Spleen (tissue), 11 donors: Measurements from ENCODE around the gene DOCK1. TPM values are rescaled to one million over a fixed set of nuclear protein-coding genes. Genes with fewer than 3 reads are reported as not detected.

ENCODE experiments used
- DNase-seq: peaks from one replicate; pipeline ENCODE4 v3.0.0-alpha.2; 2020
- H3K27ac ChIP-seq, 8 donors: fragments of 200-600 bp; sonication (generic) in 7 of 8; 1 replicate in 4 of 8; 2 replicates in 4 of 8; pipeline versions ENCODE4 v1.5.0 to v1.8.0; 2016 to 2021; ENCODE audit warnings: inconsistent platforms in 4 of 8, mild to moderate bottlenecking in 4 of 8, moderate library complexity in 1 of 8
- H3K27me3 ChIP-seq, 7 donors: fragments of 200-600 bp; sonication (generic) in 6 of 7; replicated peaks in 1 of 7; 1 replicate in 4 of 7; 2 replicates in 3 of 7; pipeline versions ENCODE4 v1.5.0 to v1.8.0; 2016 to 2021; ENCODE audit warnings: inconsistent platforms in 3 of 7, mild to moderate bottlenecking in 1 of 7
- H3K36me3 ChIP-seq, 6 donors: fragments of 200-600 bp; sonication (generic) in 5 of 6; 1 replicate in 4 of 6; 2 replicates in 2 of 6; pipeline versions ENCODE4 v1.5.0 to v1.8.0; 2016 to 2021; ENCODE audit warnings: inconsistent platforms in 2 of 6
- H3K4me1 ChIP-seq, 6 donors: fragments of 200-600 bp; sonication (generic) in 5 of 6; 1 replicate in 3 of 6; 2 replicates in 3 of 6; pipeline versions ENCODE4 v1.5.0 to v1.8.0; 2016 to 2021; ENCODE audit warnings: inconsistent platforms in 3 of 6
- H3K4me3 ChIP-seq, 8 donors: fragments of 200-600 bp; sonication (generic) in 7 of 8; 1 replicate in 4 of 8; 2 replicates in 4 of 8; pipeline versions ENCODE4 v1.5.0 to v1.8.0; 2016 to 2021; ENCODE audit warnings: inconsistent platforms in 4 of 8, mild to moderate bottlenecking in 4 of 8, moderate library complexity in 2 of 8
- H3K9me3 ChIP-seq, 8 donors: fragments of 200-600 bp; sonication (generic) in 7 of 8; 1 replicate in 4 of 8; 2 replicates in 4 of 8; pipeline versions ENCODE4 v1.5.0 to v1.8.0; 2016 to 2021; ENCODE audit warnings: inconsistent platforms in 4 of 8
- CTCF ChIP-seq, 11 experiments: fragments of 200-600 bp in 7 of 11; fragments of 450-650 bp in 4 of 11; sonication (generic) in 4 of 11; IDR thresholded peaks in 8 of 11; conservative IDR thresholded peaks in 3 of 11; 1 replicate in 7 of 11; 2 replicates in 4 of 11; pipeline versions ENCODE4 v1.4.0 to v1.8.0; 2016 to 2021; ENCODE audit warnings: antibody characterized with exemption in 11 of 11, inconsistent platforms in 4 of 11, mild to moderate bottlenecking in 1 of 11
- POLR2A ChIP-seq, 3 donors: fragments of 450-650 bp; IDR thresholded peaks; one replicate each; pipeline ENCODE4 v1.5.1; 2017; ENCODE audit warnings: antibody characterized with exemption in 3 of 3, mild to moderate bottlenecking in 1 of 3
- POLR2AphosphoS5 ChIP-seq, 3 donors: sonication (generic); formaldehyde crosslinking; IDR thresholded peaks; one replicate each; pipeline ENCODE4 v1.5.1; 2017; ENCODE audit warnings: antibody characterized with exemption in 3 of 3
- WGBS, 5 donors: extraction: QIAGEN DNeasy Blood & Tissue Kit in 3 of 5; methylation state at CpG; one replicate each; pipeline versions ENCODE4 v1.1.5 to v1.1.7; 2013 to 2018; 5-methylcytosine and 5-hydroxymethylcytosine counted together
- intact Hi-C: fragments of 100-400 bp; cut with DNase I; formaldehyde crosslinking; loops from one replicate; pipeline ENCODE4 v1.15.0; 2023; ENCODE audit warnings: low total_unique reads
- polyA plus RNA-seq, 3 donors: library from polyadenylated mRNA; stranded (reverse); fragments of 200-250 nt; gene quantifications; one replicate each; pipeline ENCODE4 v1.2.1, GENCODE V29; 2013
- total RNA-seq, 7 donors: library from RNA; depleted of rRNA in 3 of 7; stranded (reverse); fragments of >200 nt in 3 of 7; fragmentation: NEBNext Ultra II Directional in 4 of 7; extraction: Animal tissue kit (Norgen Biotek cat#: 25700) in 4 of 7; gene quantifications; one replicate each; pipeline versions ENCODE4 v1.1.0 to v1.2.1, GENCODE V29; 2016 to 2021
- donor health status: healthy with polysubstance abuse.
- donor health status: DM: no; HTN: no; CAD: no; lungs with moderate emphysema.
- donor health status: DM: no; HTN: no; CAD: no.
- donor health status: Bipolar disorder and iron deficiency.
- donor health status: healthy.
- donor health status: DM: no; HTN: no; CAD: no.
- donor health status: DM: yes; HTN: yes; CAD: no.

DOCK1 gene
- total and polyA plus RNA-seq, 10 donors = 2.2 to 40.5 (median 25.1) TPM

- H3K27me3 ChIP-seq = no peaks in the 10 kb centered on the region
- intact Hi-C loops = no loop called here
- no peak overlapping the region for H3K4me3 ChIP-seq
- no peak for TF ChIP-seq POLR2AphosphoS5 (IDR thresholded peaks at IDR 0.05)
- TF ChIP-seq POLR2A (IDR thresholded peaks at IDR 0.05) = no peak
- no peak for TF ChIP-seq CTCF (IDR thresholded peaks at IDR 0.05 in 8 of 11, conservative IDR thresholded peaks at IDR 0.05 in 3 of 11)
- 91 to 95% (median 91%) methylated on average over 20 of the region's 20 CpGs for WGBS, 5 donors
- no peak for DNase-seq
- peaks cover 0 to 20% (median 0%) of the 10 kb centered on the region in 6 donors for H3K36me3 ChIP-seq
- H3K4me1 ChIP-seq = no peaks in the 10 kb centered on the region
- H3K9me3 ChIP-seq = no peaks in the 10 kb centered on the region
- no peak overlapping the region for H3K27ac ChIP-seq
These were observed 468.9 kb downstream of the DOCK1 start for GRCh38 chr10:127374074-127374680.

DNA sequence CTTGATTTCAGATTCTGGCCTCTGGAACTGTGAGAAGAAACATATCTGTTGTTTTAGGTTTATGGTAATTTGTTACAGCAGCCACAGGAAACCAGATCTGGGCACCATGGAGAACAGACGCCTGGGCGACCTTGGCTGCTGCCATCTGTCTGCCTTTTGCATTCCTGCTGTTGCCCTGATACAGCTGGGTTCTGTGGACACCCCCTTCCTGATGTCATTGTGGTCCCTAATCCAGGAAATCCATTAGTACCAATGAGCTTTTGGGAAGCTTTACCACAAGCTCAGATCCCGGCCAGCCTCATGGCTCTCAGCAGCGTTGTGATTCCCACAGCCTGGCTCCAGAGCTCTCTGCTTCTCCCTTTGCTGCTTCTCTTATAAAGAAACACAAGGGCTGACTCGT, 469.7 kb downstream of the DOCK1 start:
- Histone ChIP-seq H3K27ac (no peak overlapping the region), H3K27me3 (no peaks in the 10 kb centered on the region), H3K9me3 (no peaks in the 10 kb centered on the region), H3K4me1 (no peaks in the 10 kb centered on the region), H3K36me3 (peaks cover 0 to 20% (median 0%) of the 10 kb centered on the region in 6 donors), H3K4me3 (no peak overlapping the region)
- 77 to 82% (median 79%) methylated on average over 5 of the region's 5 CpGs for WGBS, 5 donors
- TF ChIP-seq POLR2A (IDR thresholded peaks at IDR 0.05) (no peak), POLR2AphosphoS5 (IDR thresholded peaks at IDR 0.05) (no peak), CTCF (IDR thresholded peaks at IDR 0.05 in 8 of 11, conservative IDR thresholded peaks at IDR 0.05 in 3 of 11) (no peak)
- intact Hi-C loops = no loop called here
- no peak for DNase-seq

DNA sequence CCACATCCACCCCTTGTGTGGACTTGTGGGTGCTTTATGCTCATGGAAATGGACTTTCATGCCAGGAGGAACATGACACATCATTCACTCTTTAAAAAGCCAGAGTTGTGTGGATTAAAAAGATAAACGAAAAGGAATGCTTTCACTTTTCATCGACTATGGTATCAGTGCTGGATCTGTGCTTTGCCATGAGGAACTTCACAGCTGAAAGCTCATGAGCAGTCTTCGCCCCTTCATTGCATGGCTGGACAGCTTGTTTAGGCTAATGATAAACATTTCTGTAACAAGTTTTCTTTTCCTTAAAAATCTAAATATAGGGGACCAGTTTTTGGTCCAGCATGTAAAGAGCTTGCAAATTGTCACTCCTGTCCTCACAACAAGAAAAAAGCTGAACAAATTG, 470.2 kb downstream of the DOCK1 start:
- intact Hi-C loops = no loop called here
- Histone ChIP-seq H3K4me3 (no peak overlapping the region), H3K4me1 (no peaks in the 10 kb centered on the region), H3K27ac (no peak overlapping the region), H3K36me3 (peaks cover 0 to 20% (median 0%) of the 10 kb centered on the region in 6 donors), H3K9me3 (no peaks in the 10 kb centered on the region), H3K27me3 (no peaks in the 10 kb centered on the region)
- WGBS, 5 donors = 84 to 88% (median 87%) methylated on average over 3 of the region's 3 CpGs
- no peak for DNase-seq
- no peak for TF ChIP-seq POLR2AphosphoS5 (IDR thresholded peaks at IDR 0.05)
- no peak for TF ChIP-seq CTCF (IDR thresholded peaks at IDR 0.05 in 8 of 11, conservative IDR thresholded peaks at IDR 0.05 in 3 of 11)
- no peak for TF ChIP-seq POLR2A (IDR thresholded peaks at IDR 0.05)

DNA sequence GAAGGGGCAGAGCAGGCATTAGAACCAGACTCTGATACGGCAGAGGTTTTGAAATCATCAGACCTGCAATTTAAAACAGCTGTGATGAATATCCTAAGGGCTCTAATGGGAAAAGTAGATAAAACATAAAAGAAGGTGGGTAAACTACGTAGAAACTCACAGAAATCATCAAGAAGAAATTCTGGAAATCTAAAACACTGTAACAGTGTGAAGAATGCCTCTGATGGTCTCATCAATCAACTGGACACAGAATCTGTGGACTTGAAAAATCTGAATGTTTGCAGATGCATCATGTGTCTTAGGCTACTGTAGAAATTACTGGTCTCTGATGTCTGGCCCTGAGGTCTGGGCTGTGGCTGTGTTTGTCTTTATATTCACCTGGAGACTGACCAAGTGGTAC, 470.8 kb downstream of the DOCK1 start:
- no peaks in the 10 kb centered on the region for H3K27me3 ChIP-seq
- no peaks in the 10 kb centered on the region for H3K4me1 ChIP-seq
- no peak for DNase-seq
- H3K4me3 ChIP-seq = no peak overlapping the region
- H3K9me3 ChIP-seq = no peaks in the 10 kb centered on the region
- TF ChIP-seq POLR2AphosphoS5 (IDR thresholded peaks at IDR 0.05) = no peak
- no peak for TF ChIP-seq CTCF (IDR thresholded peaks at IDR 0.05 in 8 of 11, conservative IDR thresholded peaks at IDR 0.05 in 3 of 11)
- no peak for TF ChIP-seq POLR2A (IDR thresholded peaks at IDR 0.05)
- intact Hi-C loops = no loop called here
- no peak overlapping the region for H3K27ac ChIP-seq
- H3K36me3 ChIP-seq = peaks cover 0 to 20% (median 0%) of the 10 kb centered on the region in 6 donors
- WGBS, 5 donors = 81 to 90% (median 86%) methylated on average over 2 of the region's 2 CpGs
